H9 (cell line): ENCODE data around the gene PCSK6. TPM values are rescaled to one million over a fixed set of nuclear protein-coding genes. Genes with fewer than 3 reads are reported as not detected.

Experiments used
- DNase-seq: peaks from one replicate; pipeline ENCODE4 v3.0.0-alpha.2; 2017
- H2AFZ ChIP-seq: one replicate; pipeline ENCODE4 v1.6.1; 2013; ENCODE audit warnings: mild to moderate bottlenecking, low read length, control low read depth, moderate library complexity
- H2AK5ac ChIP-seq: 2 replicates; pipeline ENCODE4 v1.6.1; 2013; ENCODE audit warnings: low read length, control low read depth, mixed read lengths; ENCODE audit not compliant: insufficient read length
- H2BK120ac ChIP-seq: one replicate; pipeline ENCODE4 v1.6.1; 2013; ENCODE audit warnings: low read depth, mild to moderate bottlenecking, low read length, control low read depth, inconsistent platforms; ENCODE audit not compliant: poor library complexity, severe bottlenecking
- H2BK12ac ChIP-seq: 2 replicates; pipeline ENCODE4 v1.6.1; 2013; ENCODE audit warnings: low read length, control low read depth, mixed read lengths, low read depth; ENCODE audit not compliant: insufficient read length
- H2BK15ac ChIP-seq: 2 replicates; pipeline ENCODE4 v1.6.1; 2013; ENCODE audit warnings: low read depth, low read length, control low read depth
- H2BK20ac ChIP-seq: one replicate; pipeline ENCODE4 v1.6.1; 2013; ENCODE audit warnings: low read depth, mild to moderate bottlenecking, low read length, control low read depth, inconsistent platforms; ENCODE audit not compliant: poor library complexity, severe bottlenecking
- H2BK5ac ChIP-seq: 2 replicates; pipeline ENCODE4 v1.6.1; 2013; ENCODE audit warnings: low read length, control low read depth, mixed read lengths; ENCODE audit not compliant: insufficient read length
- H3K14ac ChIP-seq: 2 replicates; pipeline ENCODE4 v1.6.1; 2013; ENCODE audit warnings: low read length, control low read depth; ENCODE audit not compliant: insufficient read depth
- H3K18ac ChIP-seq: 2 replicates; pipeline ENCODE4 v1.6.1; 2013; ENCODE audit warnings: low read depth, mild to moderate bottlenecking, mixed read lengths, low read length, control low read depth; ENCODE audit not compliant: insufficient read length
- H3K23ac ChIP-seq: 2 replicates; pipeline ENCODE4 v1.6.1; 2013; ENCODE audit warnings: low read length, control low read depth, mixed read lengths, low read depth; ENCODE audit not compliant: insufficient read length
- H3K23me2 ChIP-seq: 2 replicates; pipeline ENCODE4 v1.6.1; 2013; ENCODE audit warnings: low read depth, mild to moderate bottlenecking, mixed read lengths, low read length, control low read depth; ENCODE audit not compliant: insufficient read length, poor library complexity, severe bottlenecking
- H3K27ac ChIP-seq: 2 replicates; pipeline ENCODE4 v1.5.1; 2013; ENCODE audit warnings: low read length, control low read depth, mixed read lengths, low read depth; ENCODE audit not compliant: insufficient read length
- H3K27me3 ChIP-seq: 2 replicates; pipeline ENCODE4 v1.6.1; 2013; ENCODE audit warnings: low read length, control low read depth, inconsistent platforms; ENCODE audit not compliant: insufficient read depth
- H3K4ac ChIP-seq: 2 replicates; pipeline ENCODE4 v1.6.1; 2013; ENCODE audit warnings: low read depth, mild to moderate bottlenecking, control low read depth, inconsistent platforms, low read length, moderate library complexity
- H3K4me1 ChIP-seq: 2 replicates; pipeline ENCODE4 v1.6.1; 2013; ENCODE audit warnings: low read length, control low read depth, inconsistent platforms; ENCODE audit not compliant: insufficient read depth
- H3K4me2 ChIP-seq: 2 replicates; pipeline ENCODE4 v1.6.1; 2013; ENCODE audit warnings: low read length, control low read depth, mixed read lengths; ENCODE audit not compliant: insufficient read length, insufficient read depth
- H3K56ac ChIP-seq: 2 replicates; pipeline ENCODE4 v1.6.1; 2013; ENCODE audit warnings: low read depth, mild to moderate bottlenecking, mixed read lengths, low read length, control low read depth; ENCODE audit not compliant: insufficient read length
- H3K79me1 ChIP-seq: 2 replicates; pipeline ENCODE4 v1.6.1; 2013; ENCODE audit warnings: low read depth, mild to moderate bottlenecking, moderate library complexity, low read length, control low read depth, inconsistent platforms; ENCODE audit not compliant: insufficient read depth, poor library complexity, severe bottlenecking
- H3K79me2 ChIP-seq: 2 replicates; pipeline ENCODE4 v1.6.1; 2013; ENCODE audit warnings: low read length, control low read depth, inconsistent platforms; ENCODE audit not compliant: insufficient read depth
- H3K9ac ChIP-seq: 2 replicates; pipeline ENCODE4 v1.6.1; 2013; ENCODE audit warnings: low read length, control low read depth, mixed read lengths; ENCODE audit not compliant: insufficient read length; ENCODE audit errors: extremely low read depth
- H3K9me3 ChIP-seq: one replicate; pipeline ENCODE4 v1.6.1; 2013; ENCODE audit warnings: low read depth, low read length, inconsistent platforms; ENCODE audit not compliant: control insufficient read depth
- H3T11ph ChIP-seq: one replicate; pipeline ENCODE4 v1.6.1; 2013; ENCODE audit warnings: mild to moderate bottlenecking, low read length, control low read depth, inconsistent platforms
- H4K20me1 ChIP-seq: one replicate; pipeline ENCODE4 v1.6.1; 2013; ENCODE audit not compliant: control insufficient read depth, insufficient read length, insufficient read depth
- H4K5ac ChIP-seq: 2 replicates; pipeline ENCODE4 v1.6.1; 2013; ENCODE audit warnings: low read depth, mild to moderate bottlenecking, mixed read lengths, low read length, control low read depth; ENCODE audit not compliant: insufficient read length
- H4K8ac ChIP-seq: replicated peaks from 2 replicates; pipeline ENCODE4 v1.6.1; 2013; ENCODE audit warnings: low read length, control low read depth, mixed read lengths, low read depth; ENCODE audit not compliant: insufficient read length
- H4K91ac ChIP-seq: 2 replicates; pipeline ENCODE4 v1.6.1; 2013; ENCODE audit warnings: low read depth, mild to moderate bottlenecking, moderate library complexity, mixed read lengths, low read length, control low read depth; ENCODE audit not compliant: insufficient read length
- H3K27ac Mint-ChIP-seq, 3 experiments: 2 replicates in 2 of 3; 3 replicates in 1 of 3; pipeline ENCODE4 v1.8.0; 2020 to 2021; ENCODE audit warnings: mixed read lengths in 3 of 3, mild to moderate bottlenecking in 1 of 3, moderate library complexity in 1 of 3
- H3K27me3 Mint-ChIP-seq: 2 replicates; pipeline ENCODE4 v1.8.0; 2021; ENCODE audit warnings: low read depth, mild to moderate bottlenecking, moderate library complexity, mixed read lengths
- H3K36me3 Mint-ChIP-seq, 3 experiments: 2 replicates in 2 of 3; 3 replicates in 1 of 3; pipeline ENCODE4 v1.8.0; 2020 to 2021; ENCODE audit warnings: low read depth in 3 of 3, mixed read lengths in 3 of 3; ENCODE audit not compliant: insufficient read depth in 1 of 3
- H3K4me1 Mint-ChIP-seq, 2 experiments: 2 replicates each; pipeline ENCODE4 v1.8.0; 2020; ENCODE audit warnings: mixed read lengths in 2 of 2
- H3K4me3 Mint-ChIP-seq, 2 experiments: 2 replicates in 1 of 2; 3 replicates in 1 of 2; pipeline ENCODE4 v1.8.0; 2020 to 2021; ENCODE audit warnings: mild to moderate bottlenecking in 2 of 2, mixed read lengths in 2 of 2, moderate library complexity in 1 of 2
- H3K9me3 Mint-ChIP-seq, 2 experiments: 2 replicates in 1 of 2; 3 replicates in 1 of 2; pipeline ENCODE4 v1.8.0; 2020; ENCODE audit warnings: mild to moderate bottlenecking in 2 of 2, mixed read lengths in 2 of 2, moderate library complexity in 1 of 2
- CTCF ChIP-seq: fragments of 200-600 bp; sonication (generic); conservative IDR thresholded peaks from 3 replicates; pipeline ENCODE4 v1.8.0; 2021; ENCODE audit warnings: antibody characterized with exemption, mild to moderate bottlenecking
- WGBS: extraction: QIAGEN DNeasy Blood & Tissue Kit; methylation state at CpG from one replicate; pipeline ENCODE4 v1.1.7; 2013; ENCODE audit warnings: missing lambda C conversion rate, low lambda C conversion rate, mixed read lengths; ENCODE audit not compliant: insufficient read length; ENCODE audit errors: extremely low coverage; 5-methylcytosine and 5-hydroxymethylcytosine counted together
- total RNA-seq: library from RNA; stranded (reverse); gene quantifications from 2 replicates; pipeline ENCODE4 v1.2.1, GENCODE V29; 2021

PCSK6 gene
- total RNA-seq, 1 experiment from 2014 or later: 4.0 TPM

DNA sequence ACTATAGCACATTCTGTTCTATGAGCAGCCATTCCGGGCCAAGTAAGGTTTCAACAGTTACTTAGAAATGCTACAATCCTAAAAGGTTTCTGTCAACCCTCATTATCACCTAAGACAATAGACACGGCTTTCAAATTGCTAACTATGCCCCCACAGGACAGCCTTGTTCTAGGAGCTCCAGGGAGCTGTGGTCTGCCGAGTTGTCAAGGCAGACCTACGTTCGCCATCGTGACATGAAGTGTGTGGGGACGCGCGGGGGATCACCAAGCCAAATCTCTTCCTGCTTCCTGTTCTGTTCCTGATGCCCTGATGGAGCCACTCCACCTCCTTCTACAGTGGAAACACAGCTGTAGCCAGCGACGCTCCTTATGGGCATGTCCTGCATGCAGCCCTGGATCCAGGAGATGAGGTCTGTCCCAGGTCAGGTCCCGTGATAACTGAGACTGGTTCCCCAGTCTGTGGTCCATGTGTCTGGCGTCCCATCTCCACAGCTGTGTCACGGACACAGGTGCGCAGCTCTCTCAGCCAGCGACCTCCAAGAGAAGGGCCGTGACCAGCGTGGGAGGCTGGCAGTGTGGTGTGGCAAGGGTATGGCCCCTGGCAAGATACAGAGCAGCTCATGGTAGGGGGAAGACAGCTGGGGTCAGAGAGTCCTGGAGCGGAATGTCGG, 82.8 kb downstream of the PCSK6 start:
- Histone ChIP-seq H3K23ac (no peak overlapping the region), H3T11ph (no peak overlapping the region), H3K9me3 (no peaks in the 10 kb centered on the region), H3K23me2 (no peaks in the 10 kb centered on the region), H2AFZ (no peak overlapping the region), H3K14ac (no peak overlapping the region), H4K8ac (no peak overlapping the region), H2BK20ac (no peak overlapping the region), H3K9ac (no peak overlapping the region), H4K91ac (no peak overlapping the region), H4K5ac (no peak overlapping the region), H2BK12ac (no peak overlapping the region), H2BK120ac (no peak overlapping the region), H3K27me3 (no peaks in the 10 kb centered on the region), H4K20me1 (no peaks in the 10 kb centered on the region), H3K56ac (no peak overlapping the region), H2AK5ac (no peak overlapping the region), H2BK15ac (no peak overlapping the region), H3K4me2 (no peak overlapping the region), H3K18ac (no peak overlapping the region), H3K4me1 (no peaks in the 10 kb centered on the region), H3K79me1 (no peaks in the 10 kb centered on the region), H3K4ac (no peak overlapping the region), H3K79me2 (no peaks in the 10 kb centered on the region), H2BK5ac (no peak overlapping the region), H3K27ac (no peak overlapping the region)
- Mint-ChIP-seq H3K36me3 (no peaks in the 10 kb centered on the region), H3K4me3 (no peak overlapping the region), H3K27ac (no peak overlapping the region), H3K9me3 (no peaks in the 10 kb centered on the region), H3K4me1 (peaks cover 36 to 37% of the 10 kb centered on the region in 2 experiments), H3K27me3 (no peaks in the 10 kb centered on the region; the same call in none of the 2 replicates)
- DNase-seq: no peak
- TF ChIP-seq CTCF: no peak
- no CpG with 5 or more reads among the region's 20 CpGs for WGBS
